ENCODE measurements around the gene MTMR12. TPM values are rescaled to one million over a fixed set of nuclear protein-coding genes. Genes with fewer than 3 reads are reported as not detected.

Gene MTMR12
- total and polyA plus RNA-seq, 2 experiments from 2014 or later = 18.3 to 51.6 TPM

GRCh38 chr5:32357658-32358057 is 44.9 kb upstream of the MTMR12 start:
- no peak overlapping the region for H3K4me3 Mint-ChIP-seq
- ATAC-seq = no peak
- H3K4me3 ChIP-seq = no peak overlapping the region
- no peaks in the 10 kb centered on the region; the same call in 1 of the 2 replicates for H4K20me1 ChIP-seq (replicated peaks; ENCODE audit: insufficient read depth)
- no peak for TF ChIP-seq EZH2 (IDR thresholded peaks at IDR 0.05; ENCODE audit: low read depth, unreplicated experiment)
- no peak for TF ChIP-seq ZNF114 (CRISPR knock-in tag; IDR thresholded peaks at IDR 0.05)
- peaks cover 18% of the 10 kb centered on the region; the same call in 1 of the 2 replicates for H3K36me3 ChIP-seq (ENCODE audit: insufficient read depth)
- peaks cover 20% of the 10 kb centered on the region for H3K4me1 ChIP-seq (ENCODE audit: insufficient read depth)
- no peaks in the 10 kb centered on the region for H3K79me2 ChIP-seq (replicated peaks; ENCODE audit: insufficient read depth)
- H3K4me2 ChIP-seq = no peak overlapping the region
- H3K9me3 Mint-ChIP-seq = peaks cover 3% of the 10 kb centered on the region; the same call in 1 of the 3 replicates
- no peak overlapping the region for H3K27ac ChIP-seq (ENCODE audit: low read depth)
- H3K27me3 Mint-ChIP-seq (ENCODE audit: insufficient read depth, low read depth, poor library complexity) = no peaks in the 10 kb centered on the region
- H3F3A ChIP-seq (replicated peaks; ENCODE audit: low read depth) = no peaks in the 10 kb centered on the region; the same call in 1 of the 2 replicates
- no peak overlapping the region for H2AFZ ChIP-seq
- 0 out of 2 replicates have a peak, but pooled peaks cover 3% of the 10 kb centered on the region for H3K9me2 ChIP-seq (ENCODE audit: insufficient read depth)
- H3K27ac Mint-ChIP-seq = no peak overlapping the region
- H3K36me3 Mint-ChIP-seq (ENCODE audit: low read depth) = peaks cover 35% of the 10 kb centered on the region
- DNase-seq (ENCODE audit: low spot score) = no peak
- H3K4me1 Mint-ChIP-seq = peaks cover 21% of the 10 kb centered on the region; the same call in 2 of the 3 replicates
- H3K27me3 ChIP-seq (ENCODE audit: insufficient read depth) = no peaks in the 10 kb centered on the region

GRCh38 chr5:32355686-32356085 is 42.9 kb upstream of the MTMR12 start:
- DNase-seq (ENCODE audit: low spot score) (no peak), ATAC-seq (no peak)
- H3K4me1 Mint-ChIP-seq = peaks cover 17% of the 10 kb centered on the region; the same call in 2 of the 3 replicates
- peaks cover 18% of the 10 kb centered on the region; the same call in 1 of the 2 replicates for H3K36me3 ChIP-seq (ENCODE audit: insufficient read depth)
- no peak overlapping the region for H3K4me3 Mint-ChIP-seq
- H3K79me2 ChIP-seq (replicated peaks; ENCODE audit: insufficient read depth) = no peaks in the 10 kb centered on the region
- H3K4me1 ChIP-seq (ENCODE audit: insufficient read depth) = peaks cover 15% of the 10 kb centered on the region
- H3K27me3 Mint-ChIP-seq (ENCODE audit: insufficient read depth, low read depth, poor library complexity) = no peaks in the 10 kb centered on the region
- peaks cover 3% of the 10 kb centered on the region; the same call in 2 of the 3 replicates for H3K9me3 Mint-ChIP-seq
- H3K9me2 ChIP-seq (ENCODE audit: insufficient read depth) = 0 out of 2 replicates have a peak, but pooled peaks cover 3% of the 10 kb centered on the region
- no peak overlapping the region for H3K4me3 ChIP-seq
- no peaks in the 10 kb centered on the region for H3F3A ChIP-seq (replicated peaks; ENCODE audit: low read depth)
- H3K4me2 ChIP-seq = no peak overlapping the region
- no peaks in the 10 kb centered on the region for H3K27me3 ChIP-seq (ENCODE audit: insufficient read depth)
- H3K36me3 Mint-ChIP-seq (ENCODE audit: low read depth) = peaks cover 32% of the 10 kb centered on the region
- H3K27ac ChIP-seq (ENCODE audit: low read depth) = no peak overlapping the region
- H4K20me1 ChIP-seq (replicated peaks; ENCODE audit: insufficient read depth) = no peaks in the 10 kb centered on the region; the same call in 1 of the 2 replicates
- H2AFZ ChIP-seq = no peak overlapping the region
- H3K27ac Mint-ChIP-seq = no peak overlapping the region
- TF ChIP-seq EZH2 (IDR thresholded peaks at IDR 0.05; ENCODE audit: low read depth, unreplicated experiment) = no peak
- no peak for TF ChIP-seq CTCF (conservative IDR thresholded peaks at IDR 0.05; ENCODE audit: low read depth in 2 of 2)
- no peak for TF ChIP-seq STAT1 (IDR thresholded peaks at IDR 0.05; ENCODE audit: unreplicated experiment)
- no peak for TF ChIP-seq ZNF114 (CRISPR knock-in tag; IDR thresholded peaks at IDR 0.05)
- no peak for TF ChIP-seq POLR2AphosphoS5 (IDR thresholded peaks at IDR 0.05; ENCODE audit: low read depth)
- TF ChIP-seq NANOG (IDR thresholded peaks at IDR 0.05; ENCODE audit: borderline replicate concordance) = no peak
- TF ChIP-seq ZNF462 (CRISPR knock-in tag; IDR thresholded peaks at IDR 0.05) = no peak
- TF ChIP-seq ZNF331 (CRISPR knock-in tag; IDR thresholded peaks at IDR 0.05; ENCODE audit: low read depth) = no peak
- TF ChIP-seq ETS1 (IDR thresholded peaks at IDR 0.05) = no peak

Data from GM23338 (cell line).